Ascending aorta (tissue), 2 donors: ENCODE results near the gene FNIP1. TPM values are rescaled to one million over a fixed set of nuclear protein-coding genes. Genes with fewer than 3 reads are reported as not detected.

ENCODE experiments used
- DNase-seq, 2 donors: peaks; one replicate each; pipeline ENCODE4 v3.0.0-alpha.2; 2019; ENCODE audit warnings: low spot score in 2 of 2
- H3K27ac ChIP-seq, 2 donors: fragments of 200-600 bp; sonication (generic); one replicate each; pipeline ENCODE4 v1.5.1; 2016 to 2017; ENCODE audit warnings: mild to moderate bottlenecking in 1 of 2
- H3K27me3 ChIP-seq: fragments of 200-600 bp; sonication (generic); one replicate; pipeline ENCODE4 v1.5.1; 2017
- H3K36me3 ChIP-seq, 2 donors: fragments of 200-600 bp; sonication (generic); one replicate each; pipeline ENCODE4 v1.5.1; 2016
- H3K4me1 ChIP-seq, 2 donors: fragments of 200-600 bp; sonication (generic); one replicate each; pipeline ENCODE4 v1.5.1; 2016 to 2017; ENCODE audit warnings: mild to moderate bottlenecking in 1 of 2
- H3K4me3 ChIP-seq, 2 donors: fragments of 200-600 bp; sonication (generic); one replicate each; pipeline ENCODE4 v1.5.1; 2016 to 2017; ENCODE audit warnings: mild to moderate bottlenecking in 1 of 2
- H3K9me3 ChIP-seq, 2 donors: fragments of 200-600 bp; sonication (generic); one replicate each; pipeline ENCODE4 v1.5.1; 2016
- intact Hi-C: fragments of 100-400 bp; cut with DNase I; formaldehyde crosslinking; loops from one replicate; pipeline ENCODE4 v1.15.1; 2023
- total RNA-seq: library from RNA; depleted of rRNA; stranded (reverse); fragments of >200 nt; gene quantifications from one replicate; pipeline ENCODE4 v1.1.0, GENCODE V29; 2016
- TF ChIP-seq, protein P1 (sequence below), 3 experiments: fragments of 200-600 bp in 2 of 3; fragments of 450-650 bp in 1 of 3; sonication (generic) in 2 of 3; IDR thresholded peaks; one replicate each; pipeline ENCODE4 v1.5.1; 2016 to 2019; ENCODE audit warnings: antibody characterized with exemption in 3 of 3, mild to moderate bottlenecking in 1 of 3, moderate library complexity in 1 of 3

FNIP1 gene
- total RNA-seq, 1 donor from 2014 or later, result 20.5 TPM

DNA sequence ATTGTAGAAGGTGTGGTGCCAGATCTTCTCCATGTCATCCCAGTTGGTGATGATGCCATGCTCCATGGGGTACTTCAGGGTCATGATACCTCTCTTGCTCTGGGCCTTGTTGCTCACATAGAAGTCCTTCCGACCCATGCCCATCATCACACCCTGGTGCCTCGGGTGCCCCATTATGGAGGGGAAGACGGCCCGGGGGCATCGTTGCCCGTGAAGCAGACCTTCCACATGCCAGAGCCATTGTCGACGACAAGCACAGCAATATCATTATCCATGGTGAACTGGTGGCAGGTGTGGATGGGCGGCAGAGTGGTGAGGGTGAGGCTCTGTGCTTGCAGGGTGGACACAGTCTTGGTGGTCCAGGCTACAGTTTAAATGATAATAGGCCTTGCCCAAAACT lies 137.0 kb downstream of the FNIP1 start:
- no peak for DNase-seq
- Histone ChIP-seq H3K36me3 (peaks cover 12 to 52% of the 10 kb centered on the region in 2 donors), H3K4me3 (no peak overlapping the region), H3K4me1 (no peaks in the 10 kb centered on the region), H3K9me3 (no peaks in the 10 kb centered on the region), H3K27ac (no peak overlapping the region), H3K27me3 (no peaks in the 10 kb centered on the region)
- intact Hi-C loops, result no loop called here
- TF ChIP-seq, protein P1, sequence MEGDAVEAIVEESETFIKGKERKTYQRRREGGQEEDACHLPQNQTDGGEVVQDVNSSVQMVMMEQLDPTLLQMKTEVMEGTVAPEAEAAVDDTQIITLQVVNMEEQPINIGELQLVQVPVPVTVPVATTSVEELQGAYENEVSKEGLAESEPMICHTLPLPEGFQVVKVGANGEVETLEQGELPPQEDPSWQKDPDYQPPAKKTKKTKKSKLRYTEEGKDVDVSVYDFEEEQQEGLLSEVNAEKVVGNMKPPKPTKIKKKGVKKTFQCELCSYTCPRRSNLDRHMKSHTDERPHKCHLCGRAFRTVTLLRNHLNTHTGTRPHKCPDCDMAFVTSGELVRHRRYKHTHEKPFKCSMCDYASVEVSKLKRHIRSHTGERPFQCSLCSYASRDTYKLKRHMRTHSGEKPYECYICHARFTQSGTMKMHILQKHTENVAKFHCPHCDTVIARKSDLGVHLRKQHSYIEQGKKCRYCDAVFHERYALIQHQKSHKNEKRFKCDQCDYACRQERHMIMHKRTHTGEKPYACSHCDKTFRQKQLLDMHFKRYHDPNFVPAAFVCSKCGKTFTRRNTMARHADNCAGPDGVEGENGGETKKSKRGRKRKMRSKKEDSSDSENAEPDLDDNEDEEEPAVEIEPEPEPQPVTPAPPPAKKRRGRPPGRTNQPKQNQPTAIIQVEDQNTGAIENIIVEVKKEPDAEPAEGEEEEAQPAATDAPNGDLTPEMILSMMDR (IDR thresholded peaks at IDR 0.05), result no peak

DNA sequence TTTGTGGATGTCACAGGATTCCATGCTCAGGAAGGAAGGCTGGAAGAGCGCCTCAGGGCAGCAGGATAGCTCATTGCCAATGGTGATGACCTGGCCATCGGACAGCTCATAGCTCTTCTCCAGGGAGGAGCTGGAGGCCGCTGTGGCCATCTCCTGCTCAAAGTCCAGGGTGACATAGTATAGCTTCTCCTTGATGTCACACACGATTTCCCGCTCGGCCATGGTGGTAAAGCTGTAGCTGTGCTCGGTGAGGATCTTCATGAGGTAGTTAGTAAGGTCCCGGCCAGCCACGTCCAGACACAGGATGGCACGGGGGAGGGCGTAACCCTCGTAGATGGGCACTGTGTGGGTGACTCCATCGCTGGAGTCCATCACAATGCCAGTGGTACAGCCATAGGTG lies 137.5 kb downstream of the FNIP1 start:
- TF ChIP-seq, protein P1 (IDR thresholded peaks at IDR 0.05), result no peak

DNA sequence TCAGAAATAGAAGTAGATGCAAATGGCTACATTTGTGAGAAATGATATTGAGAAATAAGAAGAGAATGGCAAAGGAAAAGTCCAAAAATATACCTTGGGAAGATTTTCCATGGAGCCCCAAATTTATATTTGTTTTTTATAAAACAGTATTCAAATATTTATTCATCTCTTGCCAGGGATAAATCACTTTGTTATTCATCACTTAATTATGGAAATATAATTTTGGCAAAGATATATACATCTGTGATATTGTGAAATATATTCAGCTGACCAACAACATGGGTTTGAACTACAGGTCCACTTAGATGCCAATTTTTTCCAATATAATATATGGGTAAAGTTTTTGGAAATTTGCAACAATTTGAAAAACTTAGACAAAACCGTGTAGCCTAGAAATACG lies 142.0 kb downstream of the FNIP1 start:
- H3K9me3 ChIP-seq, result no peaks in the 10 kb centered on the region

More for the DNA sequence above, 137.5 kb downstream of the FNIP1 start:
- Histone ChIP-seq H3K4me3 (no peak overlapping the region), H3K36me3 (peaks cover 12 to 52% of the 10 kb centered on the region in 2 donors), H3K9me3 (no peaks in the 10 kb centered on the region), H3K27ac (no peak overlapping the region), H3K27me3 (no peaks in the 10 kb centered on the region), H3K4me1 (no peaks in the 10 kb centered on the region)
- intact Hi-C loops, result no loop called here
- no peak for DNase-seq

DNA sequence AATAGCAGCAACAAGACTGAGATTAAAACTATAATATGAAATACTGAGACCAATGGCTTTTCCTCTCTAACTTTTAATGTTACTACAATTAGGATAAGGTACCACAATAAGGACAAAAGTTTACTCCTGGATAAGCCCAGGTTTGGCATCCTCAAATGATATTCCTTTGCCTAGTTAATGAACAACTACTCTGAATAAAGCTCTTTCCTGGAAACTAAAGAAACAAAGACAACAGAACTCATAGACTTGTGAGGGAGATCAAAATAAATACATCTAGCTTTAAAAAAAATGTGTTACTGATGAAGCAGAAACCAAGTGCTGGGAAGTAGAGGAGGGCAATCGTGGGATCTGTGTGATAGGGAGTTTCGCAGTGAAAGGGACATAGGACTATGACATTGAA lies 142.5 kb downstream of the FNIP1 start:
- no peaks in the 10 kb centered on the region for H3K27me3 ChIP-seq
- H3K36me3 ChIP-seq, result peaks cover 21 to 57% of the 10 kb centered on the region in 2 donors
- H3K4me3 ChIP-seq, result no peak overlapping the region
- no peak overlapping the region for H3K27ac ChIP-seq
- TF ChIP-seq, protein P1 (IDR thresholded peaks at IDR 0.05), result no peak
- H3K9me3 ChIP-seq, result no peaks in the 10 kb centered on the region
- no peak for DNase-seq
- intact Hi-C loops, result no loop called here
- no peaks in the 10 kb centered on the region for H3K4me1 ChIP-seq

More for the DNA sequence above, 142.0 kb downstream of the FNIP1 start:
- Histone ChIP-seq H3K27me3 (no peaks in the 10 kb centered on the region), H3K36me3 (peaks cover 24 to 59% of the 10 kb centered on the region in 2 donors), H3K4me3 (no peak overlapping the region), H3K27ac (no peak overlapping the region), H3K4me1 (no peaks in the 10 kb centered on the region)
- no peak for DNase-seq
- intact Hi-C loops, result no loop called here
- TF ChIP-seq, protein P1 (IDR thresholded peaks at IDR 0.05), result no peak

DNA sequence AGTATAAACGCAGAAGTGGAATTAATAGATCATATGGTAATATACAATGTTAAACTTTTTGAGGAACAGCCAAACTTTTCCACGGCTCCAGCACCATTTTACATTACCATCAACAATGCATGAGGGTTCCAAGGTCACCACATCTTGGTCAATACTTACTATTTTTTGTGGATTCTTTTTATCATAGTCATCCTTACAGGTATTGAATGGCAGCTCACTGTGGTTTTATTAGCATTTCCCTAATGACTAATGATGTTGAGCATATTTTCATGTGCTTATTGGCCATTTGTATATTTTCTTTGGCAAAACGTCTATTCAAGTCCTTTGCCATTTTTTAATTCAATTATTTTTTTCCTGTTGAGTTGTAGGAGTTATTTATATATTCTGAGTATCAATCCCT lies 147.7 kb downstream of the FNIP1 start:
- TF ChIP-seq, protein P1 (IDR thresholded peaks at IDR 0.05), result no peak
- intact Hi-C loops, result no loop called here
- Histone ChIP-seq H3K9me3 (no peaks in the 10 kb centered on the region), H3K27me3 (no peaks in the 10 kb centered on the region), H3K36me3 (peaks cover 21 to 72% of the 10 kb centered on the region in 2 donors), H3K27ac (no peak overlapping the region), H3K4me3 (no peak overlapping the region), H3K4me1 (no peaks in the 10 kb centered on the region)
- DNase-seq, result no peak
